ENCODE measurements around the gene MAGI2.

The MAGI2 gene

DNA sequence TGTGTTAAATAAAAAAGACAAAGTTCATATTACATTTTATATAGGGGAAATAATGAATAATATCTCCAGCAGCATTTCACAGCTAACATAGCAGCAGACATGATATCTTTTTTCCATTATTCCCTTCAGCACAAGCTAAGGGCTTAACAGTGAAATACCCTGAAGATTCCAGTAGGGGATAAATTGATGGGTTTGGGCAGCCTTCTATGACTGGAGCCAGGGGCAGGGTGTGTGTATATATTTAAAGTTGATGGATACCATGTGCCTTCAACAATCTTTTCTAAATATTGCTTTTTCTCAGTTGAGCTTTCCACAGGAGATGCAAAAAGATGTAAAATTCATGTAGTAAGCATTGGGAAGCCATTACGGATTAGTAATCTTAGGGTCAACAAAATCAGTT is 151.2 kb downstream of the MAGI2 start:
- no peak for DNase-seq (ENCODE audit: low read depth)

DNA sequence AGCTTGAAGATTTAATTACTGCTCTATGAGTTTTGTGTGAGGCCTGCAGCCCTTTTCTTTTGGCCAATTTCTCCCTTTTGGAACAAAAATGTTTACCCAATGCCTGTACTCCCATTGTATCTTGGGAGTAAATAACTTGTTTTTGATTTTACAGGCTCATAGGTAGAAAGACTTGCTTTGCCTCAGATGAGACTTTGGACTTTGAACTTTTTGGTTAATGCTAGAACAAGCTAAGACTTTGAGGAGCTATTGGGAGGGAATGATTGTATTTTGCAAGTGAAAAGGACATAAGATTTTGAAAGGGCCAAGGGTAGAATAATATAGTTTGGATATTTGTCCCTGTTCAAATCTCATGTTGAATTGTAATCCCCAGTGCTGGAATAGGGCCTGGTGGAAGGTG is 152.0 kb downstream of the MAGI2 start:
- DNase-seq (ENCODE audit: low read depth) = no peak

DNA sequence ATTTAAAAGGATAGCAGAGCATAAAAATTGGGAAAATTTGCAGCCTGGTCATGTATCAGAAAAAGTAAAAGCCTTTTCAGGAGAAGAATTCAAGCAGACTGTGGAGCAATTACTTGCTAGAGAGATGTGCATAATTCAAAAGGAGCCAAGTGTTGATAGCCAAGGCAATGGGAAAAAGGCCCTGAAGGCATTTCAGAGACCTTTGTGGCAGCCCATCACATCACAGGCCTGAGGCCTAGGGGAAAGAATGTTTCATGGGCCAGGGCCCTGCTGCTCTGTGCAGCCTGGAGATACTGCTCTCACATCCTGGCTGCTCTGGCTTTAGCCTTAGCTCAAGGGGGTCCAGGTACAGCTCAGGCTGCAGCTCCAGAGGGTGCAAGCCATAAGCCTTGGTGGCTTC is 152.9 kb downstream of the MAGI2 start:
- DNase-seq (ENCODE audit: low read depth) = no peak

DNA sequence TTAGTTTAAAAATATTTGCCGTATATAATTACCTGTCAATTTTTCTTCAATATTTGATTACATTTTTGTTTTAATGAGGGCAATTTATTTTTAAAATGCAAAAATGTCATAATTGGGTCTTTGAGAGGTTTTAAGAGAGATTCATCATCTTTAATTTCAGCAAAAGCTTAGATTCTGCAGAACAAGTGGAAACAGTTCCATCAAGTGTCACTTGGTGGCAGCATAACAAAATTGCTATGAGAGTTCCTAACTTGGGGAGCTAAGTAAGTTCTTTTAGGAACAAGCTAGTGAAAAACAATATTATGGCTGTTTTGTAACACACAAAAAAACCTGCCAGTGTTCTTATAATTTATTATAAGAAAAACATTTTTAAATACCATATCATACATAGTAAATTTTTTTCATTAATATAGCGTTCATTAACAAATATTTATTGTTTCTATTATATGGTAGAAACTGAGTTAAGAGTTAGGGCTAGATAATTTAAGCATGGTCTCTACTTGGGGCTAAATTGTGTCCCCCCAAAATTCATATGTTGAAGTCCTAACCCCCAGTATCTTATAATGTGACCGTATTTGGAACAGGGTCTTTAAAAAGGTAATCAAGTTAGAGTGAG is 155.2 kb downstream of the MAGI2 start:
- DNase-seq (ENCODE audit: low read depth) = peak; percentile 66

DNA sequence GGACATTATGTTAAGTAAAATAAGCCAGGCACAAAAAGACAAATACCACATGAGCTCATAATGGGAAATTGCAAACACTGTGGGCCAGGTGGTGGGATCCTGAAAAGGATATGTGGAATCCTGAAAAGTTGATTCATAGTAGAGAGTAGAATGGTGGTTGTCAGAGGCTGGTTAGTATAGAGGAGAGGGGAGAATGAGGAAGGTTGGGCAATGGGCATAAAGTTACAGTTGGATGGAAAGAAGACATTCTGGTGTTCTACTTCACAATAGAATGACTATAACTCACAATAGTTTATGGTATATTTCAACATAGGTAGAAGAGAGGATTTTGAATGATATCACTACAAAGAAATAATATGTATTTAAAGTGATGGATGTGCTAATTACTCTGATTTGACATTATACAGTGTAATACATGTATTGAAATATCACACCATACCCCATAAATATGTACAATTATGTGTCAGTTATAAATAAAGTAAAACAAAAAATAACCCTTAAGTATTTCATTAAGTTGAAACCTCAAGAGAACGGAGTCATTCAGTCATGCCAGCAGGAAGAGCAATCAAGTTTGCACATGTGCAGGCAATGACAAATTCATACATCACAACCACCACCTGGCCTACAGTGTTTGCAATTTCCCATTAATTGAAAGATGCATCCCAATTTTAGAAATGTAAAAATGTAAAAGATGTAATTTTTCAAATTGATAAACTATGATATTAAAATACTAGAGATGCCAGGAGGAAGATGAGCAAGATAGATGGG is 156.7 kb downstream of the MAGI2 start:
- DNase-seq (ENCODE audit: low read depth) = no peak

DNA sequence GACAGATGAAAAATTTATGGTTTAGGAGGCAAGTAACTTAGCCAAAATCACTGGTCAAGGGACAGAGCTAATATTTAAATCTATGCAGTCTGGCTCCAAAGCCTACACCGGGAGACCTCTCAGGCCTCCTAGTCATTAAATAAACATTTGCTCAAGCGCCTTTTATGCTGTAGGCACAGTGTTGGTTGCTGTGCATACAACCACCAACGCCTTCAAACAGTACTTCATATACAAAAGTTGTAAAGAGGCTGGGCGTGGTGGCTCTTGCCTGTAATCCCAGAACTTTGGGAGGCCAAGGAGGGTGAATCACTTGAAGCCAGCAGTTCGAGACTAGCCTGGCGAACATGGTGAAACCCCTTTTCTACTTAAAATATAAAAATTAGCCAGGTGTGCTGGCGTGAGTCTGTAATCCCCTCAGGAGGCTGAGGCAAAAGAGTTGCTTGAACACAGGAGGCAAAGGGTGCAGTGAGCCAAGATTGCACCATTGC is 159.8 kb downstream of the MAGI2 start:
- peak; percentile 20 for DNase-seq (ENCODE audit: low read depth)

DNA sequence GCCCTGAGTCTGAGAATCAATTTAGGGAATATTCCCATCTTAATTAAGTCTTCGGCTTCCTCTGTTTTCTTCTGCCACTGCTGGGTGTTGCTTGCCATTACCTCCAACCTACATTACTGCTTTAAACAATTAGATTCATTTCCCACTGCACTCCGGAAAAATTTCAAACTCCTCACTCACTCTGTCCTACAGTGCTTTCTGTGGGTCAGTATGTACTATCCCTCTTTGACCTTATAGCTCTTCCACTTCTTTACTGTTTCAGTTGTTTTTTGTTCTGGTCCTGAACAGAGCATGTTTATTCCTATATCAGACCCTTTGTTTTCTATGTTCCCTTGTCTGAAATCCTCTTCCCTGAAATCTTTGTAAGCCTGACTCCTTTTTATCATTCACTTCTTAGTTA is 160.6 kb downstream of the MAGI2 start:
- no peak for DNase-seq (ENCODE audit: low read depth)

DNA sequence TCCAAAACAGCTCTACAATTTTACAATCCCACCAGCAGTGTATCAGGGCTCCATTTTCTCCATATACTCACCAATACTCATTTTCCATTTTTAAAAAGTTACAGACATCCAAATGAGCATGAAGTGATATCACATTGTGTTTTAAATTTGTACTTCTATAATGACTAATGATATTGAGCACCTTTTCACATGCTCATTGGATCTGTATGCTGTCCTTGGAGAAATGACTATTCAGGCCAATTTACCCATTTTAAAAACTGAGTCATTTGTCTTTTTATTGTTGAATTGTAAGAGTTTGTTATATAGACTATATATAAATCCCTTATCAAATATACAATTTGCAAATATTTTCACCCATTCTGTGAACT is 162.0 kb downstream of the MAGI2 start:
- DNase-seq (ENCODE audit: low read depth) = no peak

DNA sequence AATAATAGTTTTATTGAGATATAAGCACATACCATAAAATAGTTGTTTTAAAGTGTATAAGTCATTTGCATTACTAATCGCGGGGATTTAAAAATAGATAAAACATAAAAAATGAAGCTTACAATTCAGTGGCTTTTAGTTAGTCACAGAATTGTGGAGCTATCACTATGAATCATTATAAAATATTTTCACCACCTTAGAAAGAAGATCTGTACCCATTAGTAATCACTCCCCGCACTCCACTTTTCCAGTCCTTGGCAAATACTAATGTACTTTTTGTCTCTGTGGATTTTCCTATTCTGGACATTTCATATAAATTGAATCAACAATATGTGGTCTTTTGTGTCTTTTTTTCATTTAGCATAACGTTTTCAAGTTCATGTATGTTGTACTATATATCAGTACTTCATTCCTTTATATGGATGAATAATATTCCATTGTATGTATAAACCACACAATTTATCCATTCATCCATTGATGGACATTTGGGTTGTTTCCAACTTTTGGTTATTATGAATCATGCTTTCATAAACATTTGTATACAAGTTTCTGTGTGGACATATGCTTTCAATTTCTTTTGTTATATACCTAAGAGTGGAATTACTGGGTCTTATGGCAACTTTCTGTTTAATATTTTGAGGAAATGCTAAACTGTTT is 162.5 kb downstream of the MAGI2 start:
- peak; percentile 28 for DNase-seq (ENCODE audit: low read depth)

DNA sequence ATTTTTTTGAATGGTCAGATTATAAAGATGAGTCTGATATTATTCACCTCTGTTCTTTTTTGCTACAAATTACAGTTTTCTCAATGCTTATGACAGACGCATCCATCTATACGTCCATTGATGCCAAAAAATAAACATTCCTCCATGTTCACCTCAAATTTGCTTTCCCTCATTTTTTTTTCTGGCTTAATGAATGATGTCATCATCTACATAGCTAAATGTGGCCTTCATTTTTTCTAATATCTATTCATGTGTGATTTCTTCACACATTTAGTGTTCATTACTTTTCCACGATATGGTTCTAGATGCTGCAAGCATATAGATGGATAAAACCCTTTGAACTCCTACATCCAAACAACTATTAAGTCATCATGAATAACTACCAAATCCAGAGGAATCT is 163.1 kb downstream of the MAGI2 start:
- no peak for DNase-seq (ENCODE audit: low read depth)

DNA sequence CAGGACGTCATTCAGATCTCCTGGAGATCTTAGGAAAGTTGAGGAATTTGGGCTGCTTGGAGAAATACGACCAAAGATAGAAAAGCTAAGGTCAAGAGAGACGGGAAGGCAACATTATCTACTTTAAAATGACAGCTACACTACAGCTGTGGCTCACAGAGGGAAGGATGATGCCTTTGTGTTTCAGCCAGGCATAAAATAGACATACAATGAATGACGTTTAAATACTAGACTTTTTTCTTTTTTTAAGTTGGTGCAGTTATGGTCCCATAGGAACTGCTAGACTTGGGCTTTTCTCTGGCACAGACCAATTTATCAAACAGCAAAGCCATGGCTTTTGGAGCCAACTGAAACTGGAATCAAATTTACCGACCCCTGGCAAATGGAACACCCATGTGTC is 164.8 kb downstream of the MAGI2 start:
- no peak for DNase-seq (ENCODE audit: low read depth)

DNA sequence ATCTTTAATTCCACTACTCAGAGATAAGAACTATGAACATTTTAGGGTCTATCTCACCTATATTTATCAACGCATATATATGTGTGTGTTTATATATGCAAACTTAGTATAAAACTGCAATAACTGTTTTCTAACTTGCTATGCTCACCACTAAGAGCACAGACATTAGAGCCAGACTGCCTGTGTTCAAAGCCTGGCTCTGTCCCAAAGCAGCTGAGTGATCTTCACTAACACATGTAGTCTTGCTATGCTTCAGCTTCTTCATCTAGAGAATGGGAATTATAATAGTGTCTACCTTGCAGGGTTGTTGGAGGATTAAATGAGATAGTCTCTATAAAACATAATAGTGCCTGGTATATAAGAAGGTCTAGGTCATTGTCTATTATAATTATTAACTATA is 165.5 kb downstream of the MAGI2 start:
- peak; percentile 19 for DNase-seq (ENCODE audit: low read depth)

DNA sequence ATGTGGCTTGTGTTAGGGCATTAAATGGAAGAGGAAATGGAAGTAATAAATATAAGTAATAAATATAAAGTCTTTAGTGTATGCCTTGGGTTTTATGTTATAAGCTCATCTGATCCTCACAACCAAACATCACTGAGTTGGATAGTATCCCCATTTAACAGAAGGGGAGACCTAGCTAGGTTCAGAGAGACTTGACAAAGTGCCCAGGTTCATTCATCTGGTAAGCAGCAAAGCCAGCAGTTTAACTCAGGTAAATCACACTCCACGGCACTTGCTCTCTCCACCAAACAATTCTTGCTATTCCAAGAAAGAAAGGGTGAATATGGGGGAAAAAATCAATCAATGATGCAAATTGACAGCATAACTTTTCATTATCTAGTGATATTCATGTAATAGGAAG is 167.3 kb downstream of the MAGI2 start:
- no peak for DNase-seq (ENCODE audit: low read depth)

DNA sequence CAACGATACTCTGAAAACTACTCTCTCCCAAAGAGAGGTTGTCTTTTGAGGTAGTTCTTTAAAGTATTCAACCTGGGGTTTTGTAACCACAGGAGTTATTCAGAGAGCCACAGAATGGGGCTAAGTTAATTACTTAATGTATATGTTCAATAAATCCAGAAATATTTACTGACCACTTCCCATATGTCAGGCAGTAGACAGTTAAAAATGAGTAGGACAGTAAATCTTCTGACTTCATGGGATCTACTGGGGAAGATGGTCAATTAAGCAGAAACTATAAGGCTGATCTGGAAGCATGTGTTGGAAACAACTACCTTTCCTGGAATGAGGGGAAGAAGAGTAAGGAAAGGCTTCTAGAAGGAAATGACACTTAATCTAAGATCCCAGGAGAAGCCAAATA is 167.7 kb downstream of the MAGI2 start:
- DNase-seq (ENCODE audit: low read depth) = no peak

DNA sequence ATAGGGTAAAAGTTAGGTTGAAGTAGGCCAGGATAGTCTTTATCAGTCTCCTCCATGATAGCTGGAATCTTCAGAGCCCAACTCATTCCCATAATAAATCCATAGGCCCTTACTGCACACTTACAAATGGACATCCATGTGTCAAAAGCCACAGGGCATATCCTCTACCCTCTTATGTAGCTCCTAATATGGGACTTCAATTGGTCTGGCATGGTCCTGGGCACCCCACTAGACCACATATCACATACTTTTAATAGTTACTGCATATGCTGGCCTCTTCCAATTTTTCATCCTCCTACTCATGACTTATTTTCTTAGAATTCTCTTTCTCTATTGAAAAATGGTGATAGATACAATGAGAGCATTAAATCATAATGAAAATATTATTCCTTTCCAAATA is 169.3 kb downstream of the MAGI2 start:
- DNase-seq (ENCODE audit: low read depth) = peak; percentile 28

DNA sequence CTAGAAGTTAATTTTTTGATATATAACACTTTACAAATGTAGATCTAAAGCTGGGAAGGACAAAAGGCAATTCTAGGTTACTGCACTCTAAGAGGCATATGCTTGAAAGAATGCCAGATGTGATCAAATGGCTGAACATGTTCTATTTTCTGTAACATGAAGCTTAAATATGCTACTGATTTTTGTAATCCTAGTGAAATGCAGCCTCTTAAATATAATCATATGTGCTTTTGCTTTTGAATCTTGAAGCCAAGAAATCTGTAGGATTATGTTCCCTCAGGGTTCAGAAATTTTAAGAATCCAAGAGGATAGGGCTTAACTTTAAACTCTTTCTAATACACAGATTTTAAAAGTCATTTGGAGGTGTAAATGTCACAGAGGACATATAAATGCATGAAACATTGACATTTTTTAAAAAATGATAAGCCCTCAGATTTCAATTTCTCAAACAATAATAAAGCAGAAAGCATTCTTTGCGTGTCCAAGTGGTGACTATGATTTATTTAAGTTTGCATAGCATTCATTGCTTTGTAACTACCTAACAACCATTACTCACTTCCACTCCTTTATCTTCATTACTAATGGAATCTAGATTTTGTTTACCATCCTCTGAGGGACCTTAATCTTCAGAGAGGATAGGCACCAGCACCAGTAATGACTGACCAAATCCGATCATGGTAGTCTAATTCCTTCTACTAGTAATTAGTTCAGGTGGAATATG is 170.4 kb downstream of the MAGI2 start:
- peak; percentile 96 for DNase-seq (ENCODE audit: low read depth)

DNA sequence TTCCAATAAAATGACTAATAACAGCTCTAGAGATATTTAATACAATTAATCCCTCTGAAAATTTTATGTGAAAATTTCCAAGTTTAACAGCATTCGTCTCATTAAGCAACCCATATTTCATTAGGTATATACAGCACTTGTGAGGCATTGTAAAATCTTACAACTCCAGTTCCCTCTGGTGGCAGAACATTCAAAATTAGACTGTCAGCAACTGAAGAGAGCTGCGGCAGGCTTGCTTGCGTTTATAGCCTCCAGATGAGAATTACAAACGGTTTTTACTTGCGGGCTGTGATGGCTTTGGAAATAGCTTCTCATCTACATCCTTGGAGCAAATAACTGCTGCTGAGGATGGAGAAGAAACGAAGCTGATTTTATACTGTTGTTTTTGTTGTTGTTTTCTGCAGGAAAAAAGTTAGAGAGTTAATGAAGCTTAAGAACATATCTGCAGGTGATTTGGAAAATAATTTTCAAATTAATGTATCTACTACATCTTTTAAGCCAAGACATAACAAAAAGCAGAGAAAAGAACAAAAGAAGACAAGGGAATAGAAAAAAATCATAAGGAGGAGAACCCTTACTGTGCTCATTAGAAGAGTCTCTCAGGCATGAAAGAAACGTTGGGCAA is 171.3 kb downstream of the MAGI2 start:
- peak; percentile 87 for DNase-seq (ENCODE audit: low read depth)

DNA sequence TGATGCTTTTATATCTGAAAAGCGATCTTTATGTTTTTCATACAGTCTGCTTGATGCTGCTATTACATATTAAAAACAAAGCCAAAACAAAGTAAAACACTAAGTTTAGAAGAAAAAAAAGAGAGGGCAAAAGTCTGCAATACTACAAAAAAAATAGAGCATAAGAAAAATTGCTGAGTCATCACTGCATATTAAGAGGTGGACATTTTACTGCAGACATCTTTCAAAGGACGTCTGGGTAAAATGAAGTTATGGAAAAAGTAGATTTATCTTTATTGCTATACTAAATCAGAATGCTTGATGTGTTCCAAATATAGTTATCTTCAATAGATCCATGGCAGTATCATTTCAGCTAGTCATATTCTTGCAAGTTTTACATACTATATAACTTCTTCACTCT is 172.0 kb downstream of the MAGI2 start:
- peak; percentile 17 for DNase-seq (ENCODE audit: low read depth)

DNA sequence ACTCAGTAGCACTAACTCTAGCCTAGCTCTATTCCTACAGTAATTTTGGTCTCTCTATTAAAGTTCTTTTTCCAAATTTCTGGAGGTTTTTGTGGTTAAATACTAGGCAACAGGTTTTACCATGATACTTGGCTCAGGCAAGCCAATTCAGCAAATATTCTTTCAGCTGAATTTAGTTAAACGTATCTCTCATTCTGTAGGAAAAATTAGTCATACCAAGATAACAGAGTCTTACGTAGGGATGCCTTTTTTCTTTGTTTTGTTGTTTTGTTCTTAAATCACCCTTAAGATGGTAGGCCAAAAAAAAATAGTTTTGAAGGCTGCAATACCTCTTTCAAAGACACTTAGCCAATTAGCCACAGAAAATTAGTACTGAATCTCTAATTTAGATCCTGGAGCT is 180.5 kb downstream of the MAGI2 start:
- DNase-seq (ENCODE audit: low read depth) = no peak

DNA sequence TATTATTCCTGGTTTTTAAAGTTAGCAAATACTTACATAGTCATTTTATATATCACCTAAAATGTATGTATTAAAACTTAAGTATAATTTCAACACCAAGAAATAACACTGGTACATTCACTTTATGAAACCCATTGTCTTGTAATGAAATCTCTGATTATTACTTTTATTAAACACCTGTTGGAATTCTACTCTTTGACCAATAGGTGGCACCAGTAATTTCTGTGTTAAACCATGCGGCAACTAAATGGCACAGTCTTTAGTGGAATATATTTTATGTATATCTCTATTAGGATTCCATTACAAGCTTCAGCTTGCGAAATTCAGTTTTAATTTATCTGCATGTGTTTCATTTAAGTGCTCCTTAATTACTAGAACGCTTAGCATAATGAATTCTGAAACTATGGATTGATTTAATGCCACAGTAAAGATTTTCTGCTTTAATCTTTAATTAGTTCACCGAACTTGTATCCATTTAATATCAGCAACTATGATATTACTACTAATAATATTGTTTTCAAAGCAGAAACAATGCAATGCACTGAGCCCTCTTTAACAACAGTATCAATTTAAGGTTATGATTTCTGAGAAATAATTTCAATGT is 181.3 kb downstream of the MAGI2 start:
- DNase-seq (ENCODE audit: low read depth) = peak; percentile 50

DNA sequence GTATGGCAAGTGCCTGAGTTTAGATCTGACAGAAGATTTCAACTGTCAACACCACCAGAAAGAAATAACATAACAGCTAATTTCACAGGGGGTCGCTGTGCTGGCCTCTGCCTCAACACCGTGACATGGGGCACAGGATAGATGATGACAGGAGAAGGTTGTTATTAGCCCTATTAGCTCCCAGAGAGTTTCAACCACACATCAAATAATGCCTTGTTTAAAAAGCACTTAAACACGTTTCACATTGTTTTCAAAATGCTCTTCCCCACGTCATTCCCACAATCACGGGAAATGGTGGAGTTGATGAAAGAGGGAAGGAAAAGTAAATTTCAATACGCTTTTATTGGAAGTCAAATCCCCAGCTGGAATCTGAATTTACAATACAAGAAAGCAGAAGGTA is 184.7 kb downstream of the MAGI2 start:
- no peak for DNase-seq (ENCODE audit: low read depth)

DNA sequence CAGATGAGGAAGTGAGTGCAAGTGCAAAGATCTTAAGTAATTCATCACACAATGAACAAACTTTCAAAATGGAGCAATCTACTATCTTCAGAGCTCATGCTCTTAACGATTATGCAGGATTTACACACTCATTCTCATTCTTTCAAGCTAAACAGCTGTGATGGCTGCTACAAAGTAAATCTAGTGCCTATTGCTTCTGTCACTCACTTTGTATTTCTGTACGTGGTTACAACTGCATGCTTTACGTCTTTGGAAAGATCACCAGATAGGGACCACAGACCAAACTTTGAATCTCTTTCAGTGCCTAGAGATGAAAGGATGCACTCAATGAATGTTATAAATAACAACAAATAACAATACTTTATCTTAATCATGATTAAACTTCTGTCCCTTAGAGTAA is 194.6 kb downstream of the MAGI2 start:
- no peak for DNase-seq (ENCODE audit: low read depth)
